Panc1 (cell line): Measurements from ENCODE around the gene POLR3A.

Experiments
- POLR2AphosphoS5 ChIP-seq: IDR thresholded peaks from 2 replicates; pipeline ENCODE4 v1.6.1; 2012; ENCODE audit warnings: mild to moderate bottlenecking, low read depth, low read length, moderate library complexity
- REST ChIP-seq, 2 experiments: IDR thresholded peaks; 2 replicates each; pipeline ENCODE4 v1.6.1; 2011 to 2012; ENCODE audit warnings: low read depth in 2 of 2, control low read depth in 1 of 2, low read length in 1 of 2, mild to moderate bottlenecking in 1 of 2, moderate library complexity in 1 of 2; ENCODE audit not compliant: insufficient read depth in 1 of 2
- SIN3A ChIP-seq: IDR thresholded peaks from 2 replicates; pipeline ENCODE4 v1.6.1; 2012; ENCODE audit warnings: low read depth, mild to moderate bottlenecking, low read length, moderate library complexity, borderline replicate concordance; ENCODE audit not compliant: insufficient read depth
- TF ChIP-seq, protein P1 (sequence below): fragments of 450-650 bp; IDR thresholded peaks from 2 replicates; pipeline ENCODE4 v1.5.1; 2017; ENCODE audit warnings: mild to moderate bottlenecking

GRCh38 chr10:78017856-78018255, 11.5 kb downstream of the POLR3A start:
- TF ChIP-seq, protein P1, sequence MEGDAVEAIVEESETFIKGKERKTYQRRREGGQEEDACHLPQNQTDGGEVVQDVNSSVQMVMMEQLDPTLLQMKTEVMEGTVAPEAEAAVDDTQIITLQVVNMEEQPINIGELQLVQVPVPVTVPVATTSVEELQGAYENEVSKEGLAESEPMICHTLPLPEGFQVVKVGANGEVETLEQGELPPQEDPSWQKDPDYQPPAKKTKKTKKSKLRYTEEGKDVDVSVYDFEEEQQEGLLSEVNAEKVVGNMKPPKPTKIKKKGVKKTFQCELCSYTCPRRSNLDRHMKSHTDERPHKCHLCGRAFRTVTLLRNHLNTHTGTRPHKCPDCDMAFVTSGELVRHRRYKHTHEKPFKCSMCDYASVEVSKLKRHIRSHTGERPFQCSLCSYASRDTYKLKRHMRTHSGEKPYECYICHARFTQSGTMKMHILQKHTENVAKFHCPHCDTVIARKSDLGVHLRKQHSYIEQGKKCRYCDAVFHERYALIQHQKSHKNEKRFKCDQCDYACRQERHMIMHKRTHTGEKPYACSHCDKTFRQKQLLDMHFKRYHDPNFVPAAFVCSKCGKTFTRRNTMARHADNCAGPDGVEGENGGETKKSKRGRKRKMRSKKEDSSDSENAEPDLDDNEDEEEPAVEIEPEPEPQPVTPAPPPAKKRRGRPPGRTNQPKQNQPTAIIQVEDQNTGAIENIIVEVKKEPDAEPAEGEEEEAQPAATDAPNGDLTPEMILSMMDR, result no peak
- TF ChIP-seq POLR2AphosphoS5 (no peak), REST (IDR thresholded peaks at IDR 0.05; ENCODE audit: insufficient read depth in 1 of 2, low read depth in 2 of 2, low read length in 1 of 2) (no peak), SIN3A (no peak)
